ENCODE measurements around the gene NHLH1. TPM values are rescaled to one million over a fixed set of nuclear protein-coding genes. Genes with fewer than 3 reads are reported as not detected.

The NHLH1 gene
- total RNA-seq, 1 experiment from 2014 or later = 0.43 TPM

DNA sequence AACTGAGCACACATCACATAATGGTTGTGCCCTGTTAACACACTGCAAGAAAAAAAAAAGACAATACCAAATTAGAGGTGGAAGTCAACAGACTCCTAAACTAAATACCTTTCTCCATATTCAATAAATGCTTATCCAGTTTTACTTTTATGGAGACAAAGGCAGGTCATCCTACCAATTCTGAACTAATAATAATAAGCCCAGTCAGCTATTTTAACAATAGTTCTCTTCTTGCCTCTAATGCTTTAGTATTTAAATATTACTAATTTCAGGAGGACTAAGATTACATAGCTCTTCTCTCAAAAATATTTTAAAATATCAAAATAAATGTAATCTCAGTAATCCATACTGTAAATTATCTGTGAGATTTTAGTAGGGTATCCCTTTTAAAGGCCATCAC lies 34.4 kb upstream of the NHLH1 start:
- no peak for TF ChIP-seq EZH2 (IDR thresholded peaks at IDR 0.05; ENCODE audit: borderline replicate concordance, low read depth, low read length, poor library complexity, severe bottlenecking)
- TF ChIP-seq, protein P1, sequence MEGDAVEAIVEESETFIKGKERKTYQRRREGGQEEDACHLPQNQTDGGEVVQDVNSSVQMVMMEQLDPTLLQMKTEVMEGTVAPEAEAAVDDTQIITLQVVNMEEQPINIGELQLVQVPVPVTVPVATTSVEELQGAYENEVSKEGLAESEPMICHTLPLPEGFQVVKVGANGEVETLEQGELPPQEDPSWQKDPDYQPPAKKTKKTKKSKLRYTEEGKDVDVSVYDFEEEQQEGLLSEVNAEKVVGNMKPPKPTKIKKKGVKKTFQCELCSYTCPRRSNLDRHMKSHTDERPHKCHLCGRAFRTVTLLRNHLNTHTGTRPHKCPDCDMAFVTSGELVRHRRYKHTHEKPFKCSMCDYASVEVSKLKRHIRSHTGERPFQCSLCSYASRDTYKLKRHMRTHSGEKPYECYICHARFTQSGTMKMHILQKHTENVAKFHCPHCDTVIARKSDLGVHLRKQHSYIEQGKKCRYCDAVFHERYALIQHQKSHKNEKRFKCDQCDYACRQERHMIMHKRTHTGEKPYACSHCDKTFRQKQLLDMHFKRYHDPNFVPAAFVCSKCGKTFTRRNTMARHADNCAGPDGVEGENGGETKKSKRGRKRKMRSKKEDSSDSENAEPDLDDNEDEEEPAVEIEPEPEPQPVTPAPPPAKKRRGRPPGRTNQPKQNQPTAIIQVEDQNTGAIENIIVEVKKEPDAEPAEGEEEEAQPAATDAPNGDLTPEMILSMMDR (conservative IDR thresholded peaks at IDR 0.05; ENCODE audit: low read depth, low read length) = no peak
- H3K4me3 ChIP-seq (ENCODE audit: low read depth, low read length, poor library complexity, severe bottlenecking) = no peak overlapping the region
- no peaks in the 10 kb centered on the region for H3K27me3 ChIP-seq (replicated peaks; ENCODE audit: insufficient read depth, low read depth, low read length, poor library complexity)
- BruUV-seq (replicated peaks) = no TSS peak
- ChIA-PET CTCF (interaction anchor here (0.6 kb wide), 1 partner anchor 208 kb away, joined by 3 read pairs; no protein-coding TSS in a partner anchor), POLR2A (ENCODE audit: low non-redundant PET) (no interaction called here)
- intact Hi-C loops (cut with micrococcal nuclease; ENCODE audit: unreplicated experiment) = no loop called here
- no peaks in the 10 kb centered on the region for H3K9me3 ChIP-seq (ENCODE audit: low read depth, low read length, poor library complexity, severe bottlenecking)
- H3K4me1 ChIP-seq (ENCODE audit: insufficient read depth, low read length, poor library complexity, severe bottlenecking) = no peaks in the 10 kb centered on the region
- no peak for DNase-seq (ENCODE audit: low spot score)
- H3K27ac ChIP-seq (ENCODE audit: low read depth, low read length, poor library complexity, severe bottlenecking) = no peak overlapping the region
- peaks cover 91% of the 10 kb centered on the region for H3K36me3 ChIP-seq (ENCODE audit: insufficient read depth, low read length, poor library complexity, severe bottlenecking)

DNA sequence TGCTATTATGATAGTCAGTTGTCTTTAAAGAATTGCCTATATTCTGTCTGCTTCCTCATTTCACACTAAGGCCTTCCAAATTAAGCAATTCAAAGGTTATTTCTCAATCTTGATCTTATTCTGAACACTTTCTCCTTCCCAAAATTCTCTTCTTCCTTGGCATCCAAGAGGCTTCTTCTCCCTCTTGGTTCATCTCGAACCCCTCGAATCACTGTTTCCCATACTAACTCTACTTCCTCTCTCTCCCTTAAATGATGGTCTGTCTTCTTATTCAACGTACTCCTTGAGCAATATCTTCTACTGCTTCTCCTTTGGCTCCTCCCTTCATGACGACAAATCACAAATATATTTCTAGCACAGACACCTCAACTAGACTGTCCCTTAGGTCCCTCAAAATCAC lies 28.3 kb upstream of the NHLH1 start:
- TF ChIP-seq, protein P1 (conservative IDR thresholded peaks at IDR 0.05; ENCODE audit: low read depth, low read length) = no peak
- TF ChIP-seq EZH2 (IDR thresholded peaks at IDR 0.05; ENCODE audit: borderline replicate concordance, low read depth, low read length, poor library complexity, severe bottlenecking) = no peak
- Histone ChIP-seq H3K9me3 (ENCODE audit: low read depth, low read length, poor library complexity, severe bottlenecking) (no peaks in the 10 kb centered on the region), H3K27ac (ENCODE audit: low read depth, low read length, poor library complexity, severe bottlenecking) (no peak overlapping the region), H3K36me3 (ENCODE audit: insufficient read depth, low read length, poor library complexity, severe bottlenecking) (peaks cover 56% of the 10 kb centered on the region), H3K4me1 (ENCODE audit: insufficient read depth, low read length, poor library complexity, severe bottlenecking) (no peaks in the 10 kb centered on the region), H3K4me3 (ENCODE audit: low read depth, low read length, poor library complexity, severe bottlenecking) (no peak overlapping the region), H3K27me3 (replicated peaks; ENCODE audit: insufficient read depth, low read depth, low read length, poor library complexity) (no peaks in the 10 kb centered on the region)
- no TSS peak for BruUV-seq (replicated peaks)
- ChIA-PET POLR2A (ENCODE audit: low non-redundant PET) (no interaction called here), CTCF (no interaction called here)
- DNase-seq (ENCODE audit: low spot score) = no peak
- intact Hi-C loops (cut with micrococcal nuclease; ENCODE audit: unreplicated experiment) = loop anchor here (5.0 kb wide), 1 partner anchor 36 kb away; no protein-coding TSS in a partner anchor

DNA sequence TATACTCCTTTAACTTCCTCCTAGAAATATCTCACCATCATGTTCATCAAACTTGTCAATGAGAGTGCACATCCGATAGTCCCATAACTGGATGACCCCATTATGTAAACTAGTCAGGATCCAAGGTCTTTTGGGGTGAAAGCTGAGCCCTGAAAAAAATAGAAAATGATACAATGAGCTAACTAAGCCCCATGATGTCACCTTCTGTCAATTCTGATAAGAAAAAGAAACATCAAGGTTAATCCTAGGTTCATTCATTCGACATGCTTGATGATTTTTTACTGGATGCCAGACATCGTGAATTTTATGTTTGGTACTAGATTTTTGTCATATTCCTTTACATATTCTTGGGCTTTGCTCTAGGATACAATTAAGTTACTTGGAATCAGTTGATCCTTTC lies 26.7 kb upstream of the NHLH1 start:
- BruUV-seq (replicated peaks) = no TSS peak
- no peak for DNase-seq (ENCODE audit: low spot score)
- Histone ChIP-seq H3K9me3 (ENCODE audit: low read depth, low read length, poor library complexity, severe bottlenecking) (no peaks in the 10 kb centered on the region), H3K4me3 (ENCODE audit: low read depth, low read length, poor library complexity, severe bottlenecking) (no peak overlapping the region), H3K27ac (ENCODE audit: low read depth, low read length, poor library complexity, severe bottlenecking) (no peak overlapping the region), H3K27me3 (replicated peaks; ENCODE audit: insufficient read depth, low read depth, low read length, poor library complexity) (no peaks in the 10 kb centered on the region), H3K4me1 (ENCODE audit: insufficient read depth, low read length, poor library complexity, severe bottlenecking) (peaks cover 7% of the 10 kb centered on the region), H3K36me3 (ENCODE audit: insufficient read depth, low read length, poor library complexity, severe bottlenecking) (peaks cover 45% of the 10 kb centered on the region)
- CTCF ChIA-PET = no interaction called here
- intact Hi-C loops (cut with micrococcal nuclease; ENCODE audit: unreplicated experiment) = no loop called here
- POLR2A ChIA-PET (ENCODE audit: low non-redundant PET) = no interaction called here
- TF ChIP-seq, protein P1 (conservative IDR thresholded peaks at IDR 0.05; ENCODE audit: low read depth, low read length) = no peak
- TF ChIP-seq EZH2 (IDR thresholded peaks at IDR 0.05; ENCODE audit: borderline replicate concordance, low read depth, low read length, poor library complexity, severe bottlenecking) = no peak
